ENCODE measurements around the gene MPPED2. TPM values are rescaled to one million over a fixed set of nuclear protein-coding genes. Genes with fewer than 3 reads are reported as not detected.
A peak's percentile ranks its signal among the peaks of the same experiment; 100 is the strongest.

The MPPED2 gene
- total RNA-seq, 8 experiments from 2014 or later: 0.56 to 25.6 (median 11.8) TPM

DNA sequence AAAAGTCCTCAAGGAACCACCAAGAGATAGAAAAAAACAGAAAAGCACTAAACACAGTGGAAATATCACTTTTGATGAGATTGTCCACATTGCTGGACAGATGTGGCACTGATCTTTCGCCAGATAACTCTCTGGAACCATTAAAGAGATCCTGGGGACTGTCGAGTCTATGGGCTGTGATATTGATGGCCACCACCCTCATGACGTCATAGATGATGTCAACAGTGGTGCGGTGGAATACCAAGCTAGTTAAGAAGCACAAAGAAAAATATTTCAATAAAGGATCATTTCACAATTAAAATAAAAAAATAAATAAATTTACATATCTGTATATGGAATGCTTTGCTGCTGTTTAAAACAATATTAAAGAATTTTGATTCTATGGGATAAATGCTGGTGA, 217.8 kb downstream of the MPPED2 start:
- H3K4me3 ChIP-seq: no peak overlapping the region
- peaks cover 12 to 15% of the 10 kb centered on the region in 2 donors for H3K4me1 ChIP-seq (replicated peaks in 1 of 2)
- no peak overlapping the region for H3K27ac ChIP-seq
- 35 to 100% (median 97%) methylated on average over 1 to 4 of the region's 4 CpGs for whole genome bisulfite sequencing, 10 experiments
- in situ Hi-C loops (cut with MboI; ENCODE audit: low pct_unique_long_range_greater_than_20kb in 2 of 9, low sequenced_read_pairs in 9 of 9, unreplicated experiment in 9 of 9): loop anchor here in 5 of 9 experiments (25.0 kb wide), 3 partner anchors 219 to 544 kb away; partner anchors contain the start of gene MPPED2 (in 1 of the 5)
- ATAC-seq (replicated peaks in 6 of 8): no peak

GRCh38 chr11:30365793-30366517, 220.2 kb downstream of the MPPED2 start:
- 13 to 100% (median 54%) methylated on average over 1 to 3 of the region's 3 CpGs; no CpG with 5 or more reads in 3 of the 10 experiments for WGBS, 10 experiments
- in situ Hi-C loops (cut with MboI; ENCODE audit: low pct_unique_long_range_greater_than_20kb in 2 of 9, low sequenced_read_pairs in 9 of 9, unreplicated experiment in 9 of 9): loop anchor here in 5 of 9 experiments (25.0 kb wide), 3 partner anchors 221 to 546 kb away; partner anchors contain the start of gene MPPED2 (in 1 of the 5)
- Histone ChIP-seq H3K4me3 (no peak overlapping the region), H3K4me1 (replicated peaks in 1 of 2) (peaks cover 12 to 15% of the 10 kb centered on the region in 2 donors), H3K27ac (no peak overlapping the region)
- ATAC-seq (replicated peaks in 6 of 8): no peak

- in situ Hi-C loops (cut with MboI; ENCODE audit: low pct_unique_long_range_greater_than_20kb in 2 of 9, low sequenced_read_pairs in 9 of 9, unreplicated experiment in 9 of 9): loop anchor here in 5 of 9 experiments (25.0 kb wide), 3 partner anchors 222 to 547 kb away; partner anchors contain the start of gene MPPED2 (in 1 of the 5)
- 37 to 74% (median 50%) methylated on average over 5 to 9 of the region's 9 CpGs; no CpG with 5 or more reads in 1 of the 10 experiments for WGBS, 10 experiments
- Histone ChIP-seq H3K4me3 (no peak overlapping the region), H3K27ac (no peak overlapping the region), H3K4me1 (replicated peaks in 1 of 2) (peaks cover 12 to 15% of the 10 kb centered on the region in 2 donors)
- ATAC-seq (replicated peaks in 6 of 8): peak in 5 of 8 experiments; percentile 77 to 94 (median 93)
Measured at GRCh38 chr11:30364837-30365482, 221.2 kb downstream of the MPPED2 start.

GRCh38 chr11:30364139-30364836, 221.9 kb downstream of the MPPED2 start:
- Histone ChIP-seq H3K4me1 (replicated peaks in 1 of 2) (peaks cover 12 to 15% of the 10 kb centered on the region in 2 donors), H3K4me3 (no peak overlapping the region), H3K27ac (no peak overlapping the region)
- in situ Hi-C loops (cut with MboI; ENCODE audit: low pct_unique_long_range_greater_than_20kb in 2 of 9, low sequenced_read_pairs in 9 of 9, unreplicated experiment in 9 of 9): loop anchor here in 5 of 9 experiments (25.0 kb wide), 3 partner anchors 223 to 548 kb away; partner anchors contain the start of gene MPPED2 (in 1 of the 5)
- 6 to 70% (median 31%) methylated on average over 2 to 6 of the region's 7 CpGs for WGBS, 10 experiments
- peak in 3 of 8 experiments; percentile 30 to 83 (median 39) for ATAC-seq (replicated peaks in 6 of 8)

- no peak for ATAC-seq (replicated peaks in 6 of 8)
- Histone ChIP-seq H3K27ac (no peak overlapping the region), H3K4me1 (replicated peaks in 1 of 2) (peaks cover 12 to 15% of the 10 kb centered on the region in 2 donors), H3K4me3 (no peak overlapping the region)
- in situ Hi-C loops (cut with MboI; ENCODE audit: low pct_unique_long_range_greater_than_20kb in 2 of 9, low sequenced_read_pairs in 9 of 9, unreplicated experiment in 9 of 9): loop anchor here in 5 of 9 experiments (25.0 kb wide), 3 partner anchors 227 to 552 kb away; partner anchors contain the start of gene MPPED2 (in 1 of the 5)
Measured at GRCh38 chr11:30360741-30361140, 225.4 kb downstream of the MPPED2 start.

Measured in motor neuron (in vitro differentiated cells).